Coronary artery (tissue), 2 donors: ENCODE results near the gene BPIFB3.

Experiments used
- DNase-seq: peaks from one replicate; pipeline ENCODE4 v3.0.0-alpha.2; 2017; ENCODE audit warnings: low spot score
- H3K27ac ChIP-seq, 2 donors: fragments of 200-600 bp; sonication (generic); one replicate each; pipeline ENCODE4 v1.5.1; 2016 to 2019
- H3K4me3 ChIP-seq: fragments of 200-600 bp; sonication (generic); 2 replicates; pipeline ENCODE4 v1.5.1; 2016; ENCODE audit warnings: mild to moderate bottlenecking, moderate library complexity
- TF ChIP-seq, protein P1 (sequence below): fragments of 200-600 bp; sonication (generic); IDR thresholded peaks from one replicate; pipeline ENCODE4 v1.5.1; 2019; ENCODE audit warnings: antibody characterized with exemption

BPIFB3 gene

DNA sequence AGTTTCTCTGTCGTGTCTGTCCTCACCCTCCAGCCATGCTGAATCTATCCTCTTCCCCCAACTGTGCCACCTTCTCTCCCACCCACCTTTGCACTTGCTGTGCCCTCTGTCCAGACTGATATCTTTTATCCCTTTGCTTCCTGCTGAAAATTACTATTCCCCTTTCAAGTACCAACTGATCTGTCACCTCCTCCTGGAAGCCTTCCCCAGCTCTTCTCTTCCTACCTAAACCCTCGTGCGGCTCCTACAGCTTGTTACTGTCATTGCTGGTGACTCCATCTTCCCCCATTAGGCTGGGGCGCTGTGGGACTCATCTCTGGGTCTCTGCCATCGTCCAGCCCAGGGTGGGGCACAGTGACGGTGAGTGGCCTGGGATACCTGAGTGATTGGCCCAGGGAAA, 21.1 kb upstream of the BPIFB3 start:
- Histone ChIP-seq H3K27ac (no peak overlapping the region), H3K4me3 (no peak overlapping the region)
- no peak for DNase-seq
- TF ChIP-seq, protein P1, sequence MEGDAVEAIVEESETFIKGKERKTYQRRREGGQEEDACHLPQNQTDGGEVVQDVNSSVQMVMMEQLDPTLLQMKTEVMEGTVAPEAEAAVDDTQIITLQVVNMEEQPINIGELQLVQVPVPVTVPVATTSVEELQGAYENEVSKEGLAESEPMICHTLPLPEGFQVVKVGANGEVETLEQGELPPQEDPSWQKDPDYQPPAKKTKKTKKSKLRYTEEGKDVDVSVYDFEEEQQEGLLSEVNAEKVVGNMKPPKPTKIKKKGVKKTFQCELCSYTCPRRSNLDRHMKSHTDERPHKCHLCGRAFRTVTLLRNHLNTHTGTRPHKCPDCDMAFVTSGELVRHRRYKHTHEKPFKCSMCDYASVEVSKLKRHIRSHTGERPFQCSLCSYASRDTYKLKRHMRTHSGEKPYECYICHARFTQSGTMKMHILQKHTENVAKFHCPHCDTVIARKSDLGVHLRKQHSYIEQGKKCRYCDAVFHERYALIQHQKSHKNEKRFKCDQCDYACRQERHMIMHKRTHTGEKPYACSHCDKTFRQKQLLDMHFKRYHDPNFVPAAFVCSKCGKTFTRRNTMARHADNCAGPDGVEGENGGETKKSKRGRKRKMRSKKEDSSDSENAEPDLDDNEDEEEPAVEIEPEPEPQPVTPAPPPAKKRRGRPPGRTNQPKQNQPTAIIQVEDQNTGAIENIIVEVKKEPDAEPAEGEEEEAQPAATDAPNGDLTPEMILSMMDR = no peak

DNA sequence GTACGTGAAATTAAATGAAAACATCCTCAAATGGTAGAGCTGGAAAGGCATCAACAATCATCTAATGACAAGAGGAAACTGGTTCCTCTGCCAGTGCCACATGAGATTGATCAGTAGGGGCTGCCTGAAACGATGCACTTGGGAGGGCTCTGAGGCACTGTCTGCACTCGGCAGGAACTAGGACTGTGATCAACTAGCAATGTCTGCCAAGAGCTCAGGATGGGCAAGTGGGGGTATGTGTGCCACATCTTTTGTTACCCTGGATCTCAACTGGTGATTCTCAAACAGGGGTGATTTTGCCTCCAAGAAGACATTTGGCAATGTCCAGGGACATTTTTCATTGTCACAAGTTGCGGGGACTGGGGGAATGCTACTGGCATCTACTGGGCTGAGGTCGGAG, 20.3 kb upstream of the BPIFB3 start:
- Histone ChIP-seq H3K4me3 (no peak overlapping the region), H3K27ac (no peak overlapping the region)
- TF ChIP-seq, protein P1 = no peak
- no peak for DNase-seq

DNA sequence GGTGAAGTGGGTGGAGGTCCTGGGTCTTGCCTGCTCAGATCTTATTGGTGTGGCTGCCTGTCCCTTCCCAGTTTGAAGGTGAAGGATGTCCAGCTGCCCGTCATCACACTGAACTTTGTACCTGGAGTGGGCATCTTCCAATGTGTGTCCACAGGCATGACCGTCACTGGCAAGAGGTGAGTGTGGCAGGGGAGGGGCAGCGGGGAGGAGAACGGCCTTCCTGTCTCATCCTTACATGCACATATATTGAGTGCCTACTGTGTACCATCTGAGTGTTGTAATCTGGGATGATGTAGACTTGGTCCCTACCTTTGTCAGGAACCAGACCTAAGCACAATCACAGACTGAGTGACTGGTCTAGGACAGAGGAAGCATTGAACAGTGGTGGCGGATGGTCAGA, 19.6 kb upstream of the BPIFB3 start:
- no peak for DNase-seq
- no peak overlapping the region for H3K4me3 ChIP-seq
- TF ChIP-seq, protein P1 = no peak
- H3K27ac ChIP-seq = no peak overlapping the region

DNA sequence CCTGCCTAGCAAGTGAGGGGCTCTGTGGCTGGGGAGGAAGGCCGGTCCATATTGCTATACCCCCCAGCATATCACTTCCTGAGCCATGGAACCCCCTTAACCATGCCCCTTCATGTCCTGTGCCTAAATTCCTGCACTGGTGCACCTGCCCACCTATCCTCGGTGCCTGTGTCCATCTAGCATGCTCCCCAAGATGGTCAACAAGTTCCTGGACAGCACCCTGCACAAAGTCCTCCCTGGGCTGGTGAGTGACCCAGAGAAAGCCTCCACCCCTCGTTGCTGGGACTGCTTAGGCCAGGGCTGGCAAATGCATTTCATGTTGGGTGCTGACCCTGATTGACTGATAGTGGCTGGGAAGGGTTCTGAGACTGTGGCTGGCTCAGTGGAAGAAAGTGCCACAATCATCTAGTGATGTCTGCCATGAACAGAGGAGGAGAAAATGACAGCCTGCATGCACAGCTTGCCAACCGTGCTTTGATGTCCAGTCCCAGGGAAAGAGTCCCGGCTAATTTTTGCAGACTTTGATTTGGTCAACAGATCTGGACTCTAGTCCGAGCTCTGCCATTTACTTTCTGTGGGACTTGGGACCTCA, 18.7 kb upstream of the BPIFB3 start:
- TF ChIP-seq, protein P1 = no peak
- no peak overlapping the region for H3K27ac ChIP-seq
- no peak overlapping the region for H3K4me3 ChIP-seq
- DNase-seq = no peak

GRCh38 chr20:33037456-33037855, 16.2 kb upstream of the BPIFB3 start:
- TF ChIP-seq, protein P1 = no peak
- DNase-seq = no peak
- Histone ChIP-seq H3K27ac (no peak overlapping the region), H3K4me3 (no peak overlapping the region)

GRCh38 chr20:33038243-33038642, 15.5 kb upstream of the BPIFB3 start:
- no peak for DNase-seq
- H3K27ac ChIP-seq = no peak overlapping the region
- TF ChIP-seq, protein P1 = no peak
- H3K4me3 ChIP-seq = no peak overlapping the region

DNA sequence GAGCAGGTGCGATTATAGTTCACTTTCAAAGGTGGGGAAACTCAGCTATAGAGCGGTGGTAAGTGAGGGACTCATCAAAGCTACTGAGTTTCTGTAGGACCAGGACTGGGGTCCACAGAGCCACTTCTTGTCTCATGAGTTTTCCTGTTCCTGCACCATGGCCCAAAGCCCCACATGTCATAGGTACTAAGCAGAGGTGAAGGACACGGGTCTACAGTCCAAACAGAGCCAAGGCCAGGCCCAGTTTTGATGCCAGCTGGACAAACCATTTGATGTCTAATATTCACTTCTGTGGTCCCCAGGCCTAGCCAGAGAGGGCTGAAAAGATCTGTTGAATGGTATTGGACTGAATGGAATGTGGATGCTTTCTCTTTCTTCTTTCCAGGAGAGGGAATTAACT, 11.3 kb upstream of the BPIFB3 start:
- H3K27ac ChIP-seq = no peak overlapping the region
- TF ChIP-seq, protein P1 = no peak
- H3K4me3 ChIP-seq = no peak overlapping the region
- no peak for DNase-seq
